GM23248 (cell line): ENCODE measurements around the gene HDAC8.

Experiments
- EZH2 ChIP-seq: fragments of 200-600 bp; sonication (generic); IDR thresholded peaks from 2 replicates; pipeline ENCODE4 v1.6.1; 2018; ENCODE audit warnings: antibody characterized with exemption, mild to moderate bottlenecking; ENCODE audit not compliant: insufficient read depth, poor library complexity, severe bottlenecking
- EZH2phosphoT487 ChIP-seq: fragments of 200-600 bp; sonication (generic); IDR thresholded peaks from 2 replicates; pipeline ENCODE4 v1.6.1; 2018; ENCODE audit warnings: antibody characterized with exemption, moderate library complexity, mild to moderate bottlenecking, low read depth; ENCODE audit not compliant: insufficient read depth

GRCh38 chrX:72392816-72393800 is 179.5 kb downstream of the HDAC8 start:
- TF ChIP-seq EZH2 (no peak), EZH2phosphoT487 (no peak)
